GM18517 (cell line): ENCODE results near the gene TDRD1.

ENCODE experiments used
- ATAC-seq: cut with Tn5 transposase; IDR thresholded peaks from one replicate; pipeline ENCODE4 v1.9.1; 2021; ENCODE audit warnings: mild to moderate bottlenecking, moderate library complexity; ENCODE audit not compliant: unreplicated experiment

The TDRD1 gene

GRCh38 chr10:114262496-114262895, 83.3 kb downstream of the TDRD1 start:
- no peak for ATAC-seq

DNA sequence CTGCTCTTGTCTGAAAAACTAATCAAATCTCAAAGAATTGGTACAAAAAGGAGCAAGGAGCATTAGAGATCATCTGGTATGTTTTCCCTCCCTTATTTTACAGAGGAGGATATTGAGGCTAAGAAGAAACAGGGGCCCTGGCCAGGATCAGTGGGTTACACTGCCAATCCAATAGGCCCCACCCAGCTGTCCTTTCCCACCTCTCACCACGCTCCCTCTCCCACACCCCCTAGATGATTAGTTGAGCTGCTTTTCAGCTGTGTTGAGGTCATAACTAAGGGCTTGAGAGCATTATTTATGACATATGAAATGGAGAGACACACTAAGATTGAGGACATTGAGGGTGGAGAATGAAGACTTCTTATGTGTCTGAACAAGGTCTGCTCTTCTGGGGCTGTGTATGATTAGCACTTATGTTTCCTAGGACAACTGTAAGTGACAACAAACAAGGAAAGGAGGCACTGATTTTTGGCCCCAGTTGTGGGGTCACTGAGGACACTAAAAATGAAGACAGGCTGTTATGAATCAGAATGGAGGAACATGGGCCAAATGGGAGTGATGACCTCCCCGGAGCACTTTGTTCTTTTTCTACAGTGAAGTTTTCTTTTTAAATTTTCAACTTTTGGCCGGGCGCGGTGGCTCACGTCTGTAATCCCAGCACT, 86.4 kb downstream of the TDRD1 start:
- ATAC-seq: no peak

GRCh38 chr10:114266521-114266920, 87.4 kb downstream of the TDRD1 start:
- ATAC-seq: no peak

DNA sequence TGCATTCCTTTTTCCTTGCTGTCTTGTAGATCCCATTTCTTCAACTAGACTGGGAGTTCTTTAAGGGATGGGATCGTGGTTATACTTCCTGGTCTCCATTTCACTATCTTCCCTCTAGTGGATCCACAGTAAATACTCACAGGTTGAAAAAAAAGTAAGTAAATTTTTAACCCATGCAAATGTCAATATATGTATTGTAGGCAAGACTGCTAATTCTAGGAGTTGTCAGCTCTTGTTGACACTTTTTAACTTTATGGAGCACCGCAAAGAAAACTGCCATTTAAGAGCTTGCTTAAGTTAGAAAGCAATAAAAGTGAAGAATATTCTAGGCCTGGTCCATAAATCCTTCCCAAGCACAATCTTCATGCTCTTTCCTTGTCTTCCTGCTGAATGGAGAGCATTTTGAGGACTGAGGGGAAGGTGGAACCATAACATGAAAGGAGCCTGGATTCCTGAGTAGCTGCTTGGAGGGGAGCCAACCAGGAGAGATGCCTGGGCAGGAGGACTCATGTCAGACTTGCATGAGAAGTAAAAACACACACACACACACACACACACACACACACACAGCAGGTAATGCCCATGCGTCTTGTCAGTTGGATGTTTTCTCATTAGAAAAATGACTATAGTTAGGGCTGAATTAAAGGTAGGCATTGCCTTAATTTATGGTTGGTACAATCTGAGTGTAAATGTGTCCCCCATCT, 92.1 kb downstream of the TDRD1 start:
- no peak for ATAC-seq

DNA sequence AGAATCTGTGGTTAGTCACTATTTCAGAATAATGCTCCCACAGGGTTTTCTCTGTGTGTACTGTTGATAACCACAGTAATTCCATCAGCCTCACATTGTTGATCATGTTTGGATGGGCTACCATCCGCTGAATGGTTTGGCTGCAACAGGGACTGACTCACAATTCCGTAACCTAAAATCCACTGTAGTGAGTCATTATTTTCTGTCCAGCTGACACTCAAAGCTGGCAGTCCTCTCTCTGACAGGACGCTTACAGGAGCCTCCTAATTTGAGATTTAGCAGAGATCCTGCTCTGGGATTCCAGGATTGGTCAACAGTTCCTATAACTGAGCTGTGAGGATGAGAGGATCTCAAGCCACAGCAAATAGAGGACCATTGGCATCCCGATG, 92.6 kb downstream of the TDRD1 start:
- no peak for ATAC-seq

- no peak for ATAC-seq
These were observed 93.5 kb downstream of the TDRD1 start for GRCh38 chr10:114272696-114273095.

DNA sequence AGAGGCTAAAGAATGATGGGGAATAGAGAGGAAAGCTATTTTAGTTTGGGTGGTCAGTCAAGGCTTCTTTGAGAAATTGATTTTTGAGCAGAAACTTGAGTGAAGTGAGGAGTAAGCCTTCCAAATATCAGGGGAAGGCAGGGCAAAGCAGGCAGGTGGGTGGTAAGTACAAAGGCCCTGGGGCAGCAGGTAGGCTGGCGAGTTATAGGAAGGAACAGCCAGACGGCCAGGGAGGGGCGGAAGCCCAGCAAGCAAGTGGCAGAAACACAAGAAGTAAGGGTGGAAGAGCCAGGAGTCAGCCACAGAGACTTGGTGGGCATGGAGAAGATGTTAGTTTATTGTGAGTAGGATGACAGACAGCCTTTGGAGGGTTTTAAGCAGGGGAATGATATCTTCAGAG, 94.8 kb downstream of the TDRD1 start:
- no peak for ATAC-seq

DNA sequence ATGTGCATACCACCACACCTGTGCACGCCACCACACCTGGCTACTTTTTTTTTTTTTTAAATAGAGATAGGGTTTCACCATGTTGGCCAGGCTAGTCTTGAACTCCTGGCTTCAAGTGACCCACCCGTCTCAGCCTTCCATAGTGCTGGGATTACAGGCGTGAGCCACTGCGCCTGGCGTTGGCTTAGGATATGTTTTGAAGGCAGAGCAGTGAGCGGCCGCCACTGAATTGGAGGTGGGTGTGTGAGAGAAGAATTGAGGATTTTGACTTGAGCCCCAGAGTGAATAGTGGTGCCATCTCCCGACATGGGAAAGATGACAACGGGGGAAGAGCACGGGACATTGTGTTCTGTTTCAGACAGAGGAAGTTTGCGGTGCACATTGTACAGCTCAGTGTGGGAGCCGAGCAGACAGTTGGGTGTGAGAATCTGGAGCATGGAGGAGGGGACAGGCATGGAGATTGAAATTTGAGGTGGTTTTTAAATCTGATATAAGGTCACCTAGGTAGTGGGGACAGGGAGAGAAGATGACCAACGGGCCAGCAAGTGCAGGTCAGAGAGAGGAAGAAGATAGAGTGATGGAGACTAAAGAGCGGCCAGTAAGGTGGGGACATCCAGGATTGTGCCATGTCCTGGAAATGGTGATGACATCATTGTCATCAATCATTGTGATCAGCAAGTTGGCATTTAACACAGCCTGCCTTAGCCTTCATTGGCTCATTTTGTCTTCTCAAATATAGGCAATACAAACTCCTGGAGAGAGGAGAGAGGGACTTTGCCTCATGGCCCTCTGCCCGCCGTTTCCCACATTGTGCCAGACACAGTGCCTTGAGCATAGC, 95.7 kb downstream of the TDRD1 start:
- no peak for ATAC-seq

GRCh38 chr10:114276066-114276465, 96.9 kb downstream of the TDRD1 start:
- no peak for ATAC-seq

DNA sequence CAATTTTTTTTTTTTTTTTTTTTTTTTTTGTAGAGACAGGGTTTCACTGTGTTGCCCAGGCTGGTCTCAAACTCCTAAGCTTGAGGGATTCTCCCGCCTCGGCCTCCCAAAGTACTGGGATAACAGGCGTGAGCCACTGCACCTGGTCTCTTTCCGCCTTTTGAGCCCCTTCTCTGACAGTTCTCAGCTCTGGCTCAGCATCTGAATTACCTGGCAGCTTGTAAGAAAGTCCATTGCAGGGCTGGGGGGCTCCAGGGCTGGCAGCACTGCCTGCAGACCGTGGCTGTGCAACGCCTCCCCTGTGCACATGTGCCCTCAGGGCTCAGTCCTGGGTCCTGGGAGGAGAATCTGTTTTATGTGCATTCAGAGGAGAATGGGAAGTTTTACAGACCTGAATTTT, 97.5 kb downstream of the TDRD1 start:
- no peak for ATAC-seq

DNA sequence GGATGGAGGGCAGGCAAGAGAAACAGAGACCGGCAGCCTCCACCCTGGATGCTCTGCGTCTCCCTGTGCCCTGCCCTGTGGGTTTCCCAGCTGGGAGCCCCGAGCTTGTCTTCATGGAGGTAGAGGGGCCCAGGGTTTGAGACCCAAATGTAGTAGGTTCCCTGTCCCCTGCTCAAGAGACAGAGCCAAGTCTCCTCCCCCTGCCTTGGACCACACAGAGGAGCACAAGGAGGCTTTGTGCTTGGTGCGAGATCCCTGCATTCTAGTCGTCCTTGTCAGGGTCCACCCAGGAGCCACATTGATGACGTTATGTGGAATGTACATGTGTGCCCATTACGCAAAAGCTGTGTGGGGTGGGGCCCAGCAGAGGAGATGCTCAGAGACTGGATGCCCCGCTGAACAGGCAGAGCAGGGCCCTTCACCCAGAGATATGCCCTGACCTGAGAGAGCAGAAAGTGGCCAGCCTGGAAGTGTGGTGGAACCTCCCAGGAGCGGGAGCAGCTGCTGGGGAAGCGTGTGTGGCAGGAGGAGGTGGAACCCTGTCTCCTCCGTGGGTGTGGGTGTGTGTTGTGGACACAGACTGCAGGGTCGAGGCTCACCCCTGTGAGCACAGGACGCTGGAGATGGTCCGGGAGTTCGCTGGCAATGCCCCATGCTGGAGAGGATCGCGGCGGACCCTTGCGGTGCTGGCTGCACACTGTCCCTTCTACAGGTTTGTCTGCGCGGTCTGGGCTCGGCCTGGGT, 99.2 kb downstream of the TDRD1 start:
- ATAC-seq: no peak

GRCh38 chr10:114278884-114279191, 99.7 kb downstream of the TDRD1 start:
- ATAC-seq: no peak

DNA sequence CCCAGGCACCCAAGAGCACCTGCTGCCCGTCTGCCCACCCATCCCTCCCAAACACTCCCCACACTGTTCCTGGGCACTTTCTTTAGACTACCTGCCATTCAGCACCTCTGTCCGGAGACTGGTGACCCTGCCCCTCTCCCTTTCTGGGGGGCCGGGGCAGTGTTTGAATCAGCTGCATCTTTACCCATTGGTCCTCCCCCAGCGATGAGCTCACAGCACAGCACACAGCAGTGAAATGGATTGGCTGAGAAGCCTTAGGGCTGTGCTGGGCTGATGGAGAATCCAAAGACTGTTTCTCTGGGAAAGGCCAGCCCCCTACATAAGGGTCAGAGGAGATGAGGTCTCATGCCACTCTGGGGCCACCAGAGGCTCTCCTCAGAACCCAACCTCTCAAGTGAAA, 100.1 kb downstream of the TDRD1 start:
- ATAC-seq: no peak

DNA sequence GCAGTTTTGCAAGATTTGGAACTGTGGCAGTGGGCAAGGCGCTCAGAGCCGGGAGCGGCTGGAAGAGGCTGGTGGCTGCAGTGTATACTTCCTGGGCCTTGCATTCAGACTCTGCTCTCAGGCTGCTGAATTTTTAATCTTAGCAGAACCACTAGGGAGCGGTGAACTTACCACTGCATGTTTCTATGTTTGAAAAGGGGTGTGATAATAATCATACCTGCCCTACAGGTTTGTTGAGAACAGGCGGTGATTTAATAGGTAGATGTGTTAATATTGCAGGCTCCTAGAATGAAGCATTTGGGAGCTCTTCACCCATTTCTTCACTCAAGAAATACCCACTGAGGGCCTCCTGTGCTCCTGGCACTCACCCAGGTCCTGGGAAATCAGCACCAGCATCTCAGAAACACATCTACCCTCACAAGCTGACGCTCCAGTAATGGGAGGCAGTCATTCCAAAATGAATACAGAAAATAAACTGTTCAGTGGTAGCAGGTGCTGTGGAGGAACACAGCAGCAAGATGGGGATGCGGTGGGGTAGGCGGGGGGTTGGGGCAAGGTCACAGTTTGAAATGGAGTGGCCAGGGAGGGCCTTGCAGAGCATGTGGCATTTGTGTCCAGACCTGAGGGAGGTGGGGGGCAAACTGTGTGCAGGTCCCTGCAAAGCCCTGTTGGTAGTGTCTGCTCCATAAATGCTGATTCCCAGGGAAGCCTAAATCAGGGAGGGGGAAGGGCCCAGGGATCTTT, 100.9 kb downstream of the TDRD1 start:
- no peak for ATAC-seq

DNA sequence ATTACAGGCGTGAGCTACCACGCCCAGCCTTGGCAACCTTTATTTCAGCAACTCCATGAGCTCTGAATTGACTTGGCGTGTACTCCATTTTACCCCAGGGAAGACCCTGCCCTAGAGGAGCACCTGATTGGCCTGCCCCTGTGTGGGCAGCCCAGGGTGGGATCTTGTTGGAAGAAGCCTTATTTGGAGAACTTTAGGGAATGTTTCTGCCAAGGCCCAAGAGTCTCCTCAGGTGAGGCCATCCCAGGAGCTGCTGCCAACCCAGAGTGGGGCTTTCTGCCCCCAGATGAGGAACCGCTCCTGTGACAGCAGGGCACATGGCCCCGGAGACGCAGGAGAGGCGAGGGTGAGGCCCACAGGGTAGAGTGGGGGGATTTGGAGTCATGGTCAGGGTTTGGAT, 101.9 kb downstream of the TDRD1 start:
- ATAC-seq: no peak

DNA sequence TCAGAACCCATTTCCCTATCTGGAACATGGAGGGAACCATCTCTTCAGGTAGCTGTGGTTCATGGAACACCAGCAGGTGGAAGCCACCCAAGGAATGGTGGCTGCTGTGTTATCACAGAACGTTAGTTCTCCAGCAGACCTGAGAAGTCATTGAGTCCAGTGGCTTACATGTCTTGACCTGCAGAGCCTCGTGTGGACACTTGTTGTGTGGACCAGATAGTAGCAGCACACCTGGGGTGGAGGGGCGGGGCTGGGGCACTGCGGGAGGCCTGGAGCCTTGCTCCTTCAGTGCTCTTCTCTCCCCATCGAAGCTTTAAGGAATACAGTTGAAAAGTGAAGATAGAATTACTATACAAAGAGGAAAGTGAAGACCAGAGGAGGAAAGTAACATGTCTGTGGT, 102.3 kb downstream of the TDRD1 start:
- ATAC-seq: no peak
